ENCODE results near the gene HID1. TPM values are rescaled to one million over a fixed set of nuclear protein-coding genes. Genes with fewer than 3 reads are reported as not detected.

Gene HID1
- polyA plus RNA-seq, 1 donor from 2014 or later, result 26.6 TPM

DNA sequence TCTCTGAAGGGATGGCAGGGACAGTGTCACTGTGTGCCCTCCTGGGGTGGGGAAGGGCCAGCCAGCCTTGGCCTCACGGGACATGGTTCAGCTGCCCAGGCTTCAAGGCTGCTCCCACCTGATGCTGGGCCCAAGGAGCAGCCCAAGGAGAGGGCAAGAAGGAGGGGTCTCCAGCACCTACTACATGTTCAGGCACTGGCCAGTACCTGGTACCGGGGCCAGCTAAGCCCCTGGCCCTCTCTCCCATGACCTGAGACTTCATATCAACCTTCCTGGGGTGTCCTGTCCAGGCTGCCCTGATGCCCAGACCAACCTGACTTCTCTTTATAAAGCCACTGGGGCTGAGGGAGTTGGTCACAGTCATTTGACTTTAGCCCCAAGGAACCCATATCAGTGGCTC is 50.8 kb downstream of the HID1 start:
- Histone ChIP-seq H3K4me3 (ENCODE audit: low read length) (no peak overlapping the region), H4K20me1 (ENCODE audit: insufficient read depth) (no peaks in the 10 kb centered on the region), H3F3A (ENCODE audit: insufficient read depth, low read length, poor library complexity, severe bottlenecking) (no peaks in the 10 kb centered on the region), H3K9me2 (ENCODE audit: insufficient read depth, low read length) (no peaks in the 10 kb centered on the region), H3K36me3 (ENCODE audit: insufficient read depth, low read length) (no peaks in the 10 kb centered on the region), H3K9me3 (ENCODE audit: low read length) (no peaks in the 10 kb centered on the region), H3K4me2 (ENCODE audit: low read length) (no peak overlapping the region), H3K9ac (ENCODE audit: low read length) (no peak overlapping the region), H2AFZ (ENCODE audit: low read depth, low read length) (no peak overlapping the region), H3K27me3 (ENCODE audit: insufficient read depth, low read depth, low read length) (peaks cover 45% of the 10 kb centered on the region), H3K79me2 (replicated peaks; ENCODE audit: insufficient read depth, low read length) (no peaks in the 10 kb centered on the region), H3K27ac (ENCODE audit: low read length) (no peak overlapping the region)
- no peak for TF ChIP-seq POLR2AphosphoS5 (IDR thresholded peaks at IDR 0.05)

GRCh38 chr17:74921026-74921681 is 51.4 kb downstream of the HID1 start:
- Histone ChIP-seq H3K9me2 (ENCODE audit: insufficient read depth, low read length) (no peaks in the 10 kb centered on the region), H3K27ac (ENCODE audit: low read length) (no peak overlapping the region), H3K9ac (ENCODE audit: low read length) (no peak overlapping the region), H4K20me1 (ENCODE audit: insufficient read depth) (no peaks in the 10 kb centered on the region), H3F3A (ENCODE audit: insufficient read depth, low read length, poor library complexity, severe bottlenecking) (no peaks in the 10 kb centered on the region), H2AFZ (ENCODE audit: low read depth, low read length) (no peak overlapping the region), H3K36me3 (ENCODE audit: insufficient read depth, low read length) (no peaks in the 10 kb centered on the region), H3K9me3 (ENCODE audit: low read length) (no peaks in the 10 kb centered on the region), H3K4me3 (ENCODE audit: low read length) (no peak overlapping the region), H3K27me3 (ENCODE audit: insufficient read depth, low read depth, low read length) (peaks cover 40% of the 10 kb centered on the region), H3K4me2 (ENCODE audit: low read length) (no peak overlapping the region), H3K79me2 (replicated peaks; ENCODE audit: insufficient read depth, low read length) (no peaks in the 10 kb centered on the region)
- TF ChIP-seq TAF1 (IDR thresholded peaks at IDR 0.05; ENCODE audit: low read depth) (no peak), REST (IDR thresholded peaks at IDR 0.05; ENCODE audit: borderline replicate concordance) (no peak), EZH2 (IDR thresholded peaks at IDR 0.05; ENCODE audit: borderline replicate concordance, insufficient read depth, low read length, poor library complexity, severe bottlenecking) (no peak)

DNA sequence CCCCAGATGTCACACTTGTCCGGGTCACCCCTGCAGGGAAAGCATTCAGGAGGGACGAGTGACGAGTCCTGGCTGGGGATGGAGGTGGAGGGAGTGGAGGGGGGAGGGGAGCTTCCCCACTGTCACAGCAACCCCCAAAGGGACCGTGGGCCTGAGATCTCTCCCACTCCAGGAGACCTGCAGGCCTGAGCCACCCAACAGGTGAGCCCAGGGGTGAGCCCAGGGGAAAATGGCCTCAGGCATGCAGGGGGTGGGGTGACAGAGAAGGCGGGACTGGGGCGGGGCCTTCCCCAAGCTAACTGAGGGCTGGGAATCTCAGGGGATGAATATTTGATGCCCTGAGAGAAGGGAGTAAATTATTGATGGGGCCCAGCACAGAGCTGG is 51.9 kb downstream of the HID1 start:
- Histone ChIP-seq H3K9me2 (ENCODE audit: insufficient read depth, low read length) (no peaks in the 10 kb centered on the region), H4K20me1 (ENCODE audit: insufficient read depth) (no peaks in the 10 kb centered on the region), H3F3A (ENCODE audit: insufficient read depth, low read length, poor library complexity, severe bottlenecking) (no peaks in the 10 kb centered on the region), H3K27me3 (ENCODE audit: insufficient read depth, low read depth, low read length) (peaks cover 34% of the 10 kb centered on the region), H3K4me2 (ENCODE audit: low read length) (no peak overlapping the region), H3K36me3 (ENCODE audit: insufficient read depth, low read length) (no peaks in the 10 kb centered on the region), H3K79me2 (replicated peaks; ENCODE audit: insufficient read depth, low read length) (no peaks in the 10 kb centered on the region), H3K4me3 (ENCODE audit: low read length) (no peak overlapping the region), H3K9ac (ENCODE audit: low read length) (no peak overlapping the region), H3K9me3 (ENCODE audit: low read length) (no peaks in the 10 kb centered on the region), H2AFZ (ENCODE audit: low read depth, low read length) (no peak overlapping the region), H3K27ac (ENCODE audit: low read length) (no peak overlapping the region)
- TF ChIP-seq RAD21 (conservative IDR thresholded peaks at IDR 0.05) (no peak), SMC3 (conservative IDR thresholded peaks at IDR 0.05; ENCODE audit: poor library complexity) (no peak), REST (IDR thresholded peaks at IDR 0.05; ENCODE audit: borderline replicate concordance) (no peak), MXI1 (conservative IDR thresholded peaks at IDR 0.05; ENCODE audit: poor library complexity, severe bottlenecking) (no peak), POLR2AphosphoS5 (IDR thresholded peaks at IDR 0.05) (no peak), EZH2 (IDR thresholded peaks at IDR 0.05; ENCODE audit: borderline replicate concordance, insufficient read depth, low read length, poor library complexity, severe bottlenecking) (no peak), TAF1 (IDR thresholded peaks at IDR 0.05; ENCODE audit: low read depth) (no peak), EP300 (conservative IDR thresholded peaks at IDR 0.05; ENCODE audit: poor library complexity, severe bottlenecking) (no peak)
- TF ChIP-seq, protein P1, sequence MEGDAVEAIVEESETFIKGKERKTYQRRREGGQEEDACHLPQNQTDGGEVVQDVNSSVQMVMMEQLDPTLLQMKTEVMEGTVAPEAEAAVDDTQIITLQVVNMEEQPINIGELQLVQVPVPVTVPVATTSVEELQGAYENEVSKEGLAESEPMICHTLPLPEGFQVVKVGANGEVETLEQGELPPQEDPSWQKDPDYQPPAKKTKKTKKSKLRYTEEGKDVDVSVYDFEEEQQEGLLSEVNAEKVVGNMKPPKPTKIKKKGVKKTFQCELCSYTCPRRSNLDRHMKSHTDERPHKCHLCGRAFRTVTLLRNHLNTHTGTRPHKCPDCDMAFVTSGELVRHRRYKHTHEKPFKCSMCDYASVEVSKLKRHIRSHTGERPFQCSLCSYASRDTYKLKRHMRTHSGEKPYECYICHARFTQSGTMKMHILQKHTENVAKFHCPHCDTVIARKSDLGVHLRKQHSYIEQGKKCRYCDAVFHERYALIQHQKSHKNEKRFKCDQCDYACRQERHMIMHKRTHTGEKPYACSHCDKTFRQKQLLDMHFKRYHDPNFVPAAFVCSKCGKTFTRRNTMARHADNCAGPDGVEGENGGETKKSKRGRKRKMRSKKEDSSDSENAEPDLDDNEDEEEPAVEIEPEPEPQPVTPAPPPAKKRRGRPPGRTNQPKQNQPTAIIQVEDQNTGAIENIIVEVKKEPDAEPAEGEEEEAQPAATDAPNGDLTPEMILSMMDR (IDR thresholded peaks at IDR 0.05; ENCODE audit: poor library complexity, severe bottlenecking), result no peak

Measured in neural cell (in vitro differentiated cells).